ENCODE data around the gene DDHD1. TPM values are rescaled to one million over a fixed set of nuclear protein-coding genes. Genes with fewer than 3 reads are reported as not detected.

The DDHD1 gene
- total and polyA plus RNA-seq, 2 experiments from 2014 or later, result 10.5 to 15.8 TPM

DNA sequence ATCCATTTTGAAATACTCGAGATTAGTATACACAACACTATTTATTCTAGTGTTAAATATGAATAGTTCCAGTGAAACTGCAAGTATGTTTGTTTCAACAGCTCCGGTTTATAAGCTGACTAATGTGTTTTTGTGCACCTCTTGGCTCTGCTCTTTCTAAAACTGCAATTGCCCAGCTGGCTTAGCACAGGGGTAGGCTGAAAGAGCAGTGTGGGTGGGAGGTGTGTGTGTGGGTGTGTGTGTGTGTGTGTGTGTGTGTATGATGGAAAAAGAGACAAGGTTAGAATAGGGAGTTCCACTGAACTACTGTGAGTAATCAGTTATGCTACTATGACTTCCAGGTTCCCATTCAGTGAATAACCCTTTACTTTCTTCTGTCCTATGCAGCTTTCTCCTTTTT is 37.8 kb upstream of the DDHD1 start:
- Histone ChIP-seq H3K9me3 (ENCODE audit: low read depth) (no peaks in the 10 kb centered on the region), H3K79me2 (ENCODE audit: insufficient read depth) (no peaks in the 10 kb centered on the region), H2AFZ (no peak overlapping the region), H3K36me3 (ENCODE audit: low read depth) (no peaks in the 10 kb centered on the region), H3K9me2 (ENCODE audit: insufficient read depth) (no peaks in the 10 kb centered on the region), H3K9ac (no peak overlapping the region), H4K20me1 (ENCODE audit: insufficient read depth) (no peaks in the 10 kb centered on the region), H3K27me3 (replicated peaks; ENCODE audit: insufficient read depth) (no peaks in the 10 kb centered on the region), H3K4me3 (no peak overlapping the region), H3K4me1 (ENCODE audit: insufficient read depth) (peaks cover 11% of the 10 kb centered on the region), H3F3A (ENCODE audit: insufficient read depth) (no peaks in the 10 kb centered on the region), H3K4me2 (ENCODE audit: unreplicated experiment) (no peak overlapping the region), H3K27ac (no peak overlapping the region)
- in situ Hi-C loops (cut with MboI), result no loop called here
- WGBS, 2 experiments (ENCODE audit: low coverage in 1 of 2, low lambda C conversion rate in 2 of 2, missing lambda C conversion rate in 2 of 2), result 38 to 52% methylated on average over 2 of the region's 2 CpGs
- DNase-seq, result peak; percentile 28
- TF ChIP-seq EZH2phosphoT487 (IDR thresholded peaks at IDR 0.05; ENCODE audit: insufficient read depth, low read depth) (no peak), EZH2 (IDR thresholded peaks at IDR 0.05; ENCODE audit: insufficient read depth, poor library complexity, severe bottlenecking) (no peak)

DNA sequence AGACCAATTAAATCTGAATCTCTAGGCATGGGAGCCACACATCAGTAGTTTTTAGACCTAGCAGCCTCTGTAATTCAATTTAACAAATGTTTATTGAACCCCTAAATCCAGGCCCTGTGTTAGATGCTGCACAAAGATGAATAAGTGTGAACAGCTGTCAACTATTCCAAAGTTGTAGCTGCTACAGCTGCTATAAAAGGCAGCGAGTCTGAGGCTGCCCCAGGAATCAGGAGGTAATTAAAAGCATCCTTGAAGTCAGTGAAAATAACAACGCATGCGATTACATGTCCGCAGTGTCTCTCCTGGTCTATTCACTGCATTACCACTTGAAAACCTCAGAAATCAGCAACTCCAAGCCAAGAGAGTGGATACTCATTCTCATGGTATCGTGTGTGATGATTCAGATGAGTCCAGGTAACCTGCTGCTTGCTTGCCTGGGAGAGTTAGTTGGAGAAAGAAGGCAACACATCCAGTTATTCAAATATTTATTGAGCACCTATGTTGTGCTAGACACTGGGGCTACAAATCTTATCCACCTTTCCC is 34.9 kb upstream of the DDHD1 start:
- no peak for TF ChIP-seq EZH2phosphoT487 (IDR thresholded peaks at IDR 0.05; ENCODE audit: insufficient read depth, low read depth)
- no peak for TF ChIP-seq EZH2 (IDR thresholded peaks at IDR 0.05; ENCODE audit: insufficient read depth, poor library complexity, severe bottlenecking)
- no peak overlapping the region for H3K27ac ChIP-seq
- H3K9ac ChIP-seq, result no peak overlapping the region
- H3K4me1 ChIP-seq (ENCODE audit: insufficient read depth), result peaks cover 7% of the 10 kb centered on the region; the same call in 1 of the 2 replicates
- H3K9me2 ChIP-seq (ENCODE audit: insufficient read depth), result no peaks in the 10 kb centered on the region
- H2AFZ ChIP-seq, result no peak overlapping the region
- H3K9me3 ChIP-seq (ENCODE audit: low read depth), result no peaks in the 10 kb centered on the region
- H3K27me3 ChIP-seq (replicated peaks; ENCODE audit: insufficient read depth), result no peaks in the 10 kb centered on the region
- in situ Hi-C loops (cut with MboI), result no loop called here
- H4K20me1 ChIP-seq (ENCODE audit: insufficient read depth), result no peaks in the 10 kb centered on the region
- 24 to 26% methylated on average over 5 of the region's 5 CpGs for WGBS, 2 experiments (ENCODE audit: low coverage in 1 of 2, low lambda C conversion rate in 2 of 2, missing lambda C conversion rate in 2 of 2)
- H3K4me2 ChIP-seq (ENCODE audit: unreplicated experiment), result no peak overlapping the region
- H3K4me3 ChIP-seq, result no peak overlapping the region
- H3F3A ChIP-seq (ENCODE audit: insufficient read depth), result no peaks in the 10 kb centered on the region
- no peak for DNase-seq
- no peaks in the 10 kb centered on the region for H3K79me2 ChIP-seq (ENCODE audit: insufficient read depth)
- H3K36me3 ChIP-seq (ENCODE audit: low read depth), result no peaks in the 10 kb centered on the region

DNA sequence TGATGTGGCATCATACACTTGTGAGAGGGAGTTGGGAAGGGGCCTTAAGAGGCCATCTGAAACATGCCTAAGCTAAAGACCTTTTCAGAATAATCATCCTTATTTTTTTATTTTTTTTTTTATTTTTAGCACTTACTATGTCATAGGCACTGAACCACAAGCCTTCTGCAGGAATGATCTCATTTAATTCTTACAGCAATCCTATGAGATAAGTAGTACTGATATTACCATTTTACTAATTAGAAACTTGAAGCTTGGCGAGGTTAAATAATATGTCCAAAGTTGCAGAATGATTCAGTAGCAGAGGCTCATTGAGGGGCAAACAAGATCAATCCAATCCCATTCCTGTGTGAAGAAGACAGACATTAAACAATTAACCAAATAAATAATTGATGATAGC is 33.4 kb upstream of the DDHD1 start:
- no peak for DNase-seq
- Histone ChIP-seq H3K9me2 (ENCODE audit: insufficient read depth) (no peaks in the 10 kb centered on the region), H4K20me1 (ENCODE audit: insufficient read depth) (no peaks in the 10 kb centered on the region), H3K4me1 (ENCODE audit: insufficient read depth) (0 out of 2 replicates have a peak, but pooled peaks cover 2% of the 10 kb centered on the region), H3K9ac (no peak overlapping the region), H3K4me3 (no peak overlapping the region), H3K4me2 (ENCODE audit: unreplicated experiment) (no peak overlapping the region), H3K36me3 (ENCODE audit: low read depth) (no peaks in the 10 kb centered on the region), H2AFZ (no peak overlapping the region), H3K27ac (no peak overlapping the region), H3K27me3 (replicated peaks; ENCODE audit: insufficient read depth) (no peaks in the 10 kb centered on the region), H3F3A (ENCODE audit: insufficient read depth) (no peaks in the 10 kb centered on the region), H3K9me3 (ENCODE audit: low read depth) (no peaks in the 10 kb centered on the region), H3K79me2 (ENCODE audit: insufficient read depth) (no peaks in the 10 kb centered on the region)
- in situ Hi-C loops (cut with MboI), result no loop called here
- TF ChIP-seq EZH2phosphoT487 (IDR thresholded peaks at IDR 0.05; ENCODE audit: insufficient read depth, low read depth) (no peak), EZH2 (IDR thresholded peaks at IDR 0.05; ENCODE audit: insufficient read depth, poor library complexity, severe bottlenecking) (no peak)
- WGBS, 2 experiments (ENCODE audit: low coverage in 1 of 2, low lambda C conversion rate in 2 of 2, missing lambda C conversion rate in 2 of 2), result 74 to 88% methylated on average over 1 of the region's 1 CpG

DNA sequence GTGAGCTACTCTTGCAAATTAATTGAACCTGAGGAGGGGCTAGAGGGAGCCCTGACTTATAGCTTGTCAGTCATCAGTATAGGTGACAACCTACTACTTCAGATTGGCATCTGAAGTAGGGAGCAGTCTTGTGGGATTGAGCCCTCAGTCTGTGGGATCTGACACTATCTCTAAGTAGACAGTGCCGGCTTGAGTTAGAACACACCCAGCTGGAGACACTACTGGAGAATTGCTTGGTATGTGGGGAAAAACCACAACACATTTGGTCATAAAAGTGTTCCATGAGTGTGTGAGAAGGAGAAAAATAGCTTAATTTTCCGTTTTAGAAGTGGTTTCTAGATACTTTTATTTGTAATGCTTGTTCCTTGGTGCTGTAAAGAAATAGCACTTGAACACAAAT is 30.5 kb upstream of the DDHD1 start:
- H3K27me3 ChIP-seq (replicated peaks; ENCODE audit: insufficient read depth), result no peaks in the 10 kb centered on the region
- 53 to 59% methylated on average over 2 of the region's 2 CpGs for WGBS, 2 experiments (ENCODE audit: low coverage in 1 of 2, low lambda C conversion rate in 2 of 2, missing lambda C conversion rate in 2 of 2)
- no peaks in the 10 kb centered on the region for H3F3A ChIP-seq (ENCODE audit: insufficient read depth)
- H3K9me2 ChIP-seq (ENCODE audit: insufficient read depth), result no peaks in the 10 kb centered on the region
- H3K79me2 ChIP-seq (ENCODE audit: insufficient read depth), result no peaks in the 10 kb centered on the region
- no peaks in the 10 kb centered on the region for H3K9me3 ChIP-seq (ENCODE audit: low read depth)
- DNase-seq, result peak; percentile 33
- no peak overlapping the region for H3K27ac ChIP-seq
- TF ChIP-seq EZH2 (IDR thresholded peaks at IDR 0.05; ENCODE audit: insufficient read depth, poor library complexity, severe bottlenecking), result no peak
- no peak for TF ChIP-seq EZH2phosphoT487 (IDR thresholded peaks at IDR 0.05; ENCODE audit: insufficient read depth, low read depth)
- H3K9ac ChIP-seq, result no peak overlapping the region
- H3K4me3 ChIP-seq, result no peak overlapping the region
- no peak overlapping the region for H2AFZ ChIP-seq
- in situ Hi-C loops (cut with MboI), result no loop called here
- H3K4me1 ChIP-seq (ENCODE audit: insufficient read depth), result 0 out of 2 replicates have a peak, but pooled peaks cover 2% of the 10 kb centered on the region
- H3K4me2 ChIP-seq (ENCODE audit: unreplicated experiment), result no peak overlapping the region
- no peaks in the 10 kb centered on the region for H3K36me3 ChIP-seq (ENCODE audit: low read depth)
- H4K20me1 ChIP-seq (ENCODE audit: insufficient read depth), result no peaks in the 10 kb centered on the region

All from GM23248 (cell line).